Measurements from ENCODE around the gene SFI1.

- TF ChIP-seq, protein P1, sequence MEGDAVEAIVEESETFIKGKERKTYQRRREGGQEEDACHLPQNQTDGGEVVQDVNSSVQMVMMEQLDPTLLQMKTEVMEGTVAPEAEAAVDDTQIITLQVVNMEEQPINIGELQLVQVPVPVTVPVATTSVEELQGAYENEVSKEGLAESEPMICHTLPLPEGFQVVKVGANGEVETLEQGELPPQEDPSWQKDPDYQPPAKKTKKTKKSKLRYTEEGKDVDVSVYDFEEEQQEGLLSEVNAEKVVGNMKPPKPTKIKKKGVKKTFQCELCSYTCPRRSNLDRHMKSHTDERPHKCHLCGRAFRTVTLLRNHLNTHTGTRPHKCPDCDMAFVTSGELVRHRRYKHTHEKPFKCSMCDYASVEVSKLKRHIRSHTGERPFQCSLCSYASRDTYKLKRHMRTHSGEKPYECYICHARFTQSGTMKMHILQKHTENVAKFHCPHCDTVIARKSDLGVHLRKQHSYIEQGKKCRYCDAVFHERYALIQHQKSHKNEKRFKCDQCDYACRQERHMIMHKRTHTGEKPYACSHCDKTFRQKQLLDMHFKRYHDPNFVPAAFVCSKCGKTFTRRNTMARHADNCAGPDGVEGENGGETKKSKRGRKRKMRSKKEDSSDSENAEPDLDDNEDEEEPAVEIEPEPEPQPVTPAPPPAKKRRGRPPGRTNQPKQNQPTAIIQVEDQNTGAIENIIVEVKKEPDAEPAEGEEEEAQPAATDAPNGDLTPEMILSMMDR (conservative IDR thresholded peaks at IDR 0.05; ENCODE audit: low read length): no peak
- no peak for TF ChIP-seq EZH2phosphoT487 (IDR thresholded peaks at IDR 0.05; ENCODE audit: borderline replicate concordance)
Observed at GRCh38 chr22:31618471-31619176, 122.3 kb downstream of the SFI1 start.

Measured in Loucy (cell line).